Caco-2 (cell line): Measurements from ENCODE around the gene CAMKMT. TPM values are rescaled to one million over a fixed set of nuclear protein-coding genes. Genes with fewer than 3 reads are reported as not detected.

Experiments used
- BruUV-seq: library from RNA; stranded (reverse); fragments of 400-500 nt; replicated peaks from 2 replicates; lab custom pipeline; 2021; lab: Mats Ljungman, UMichigan
- CTCF ChIA-PET: fragments of 300-600 bp; sonication (Branson Sonifier 250); formaldehyde crosslinking; loops from one replicate; lab custom pipeline; 2022; ENCODE audit warnings: antibody characterized with exemption; lab: Charles Lee
- POLR2A ChIA-PET: fragments of 300-600 bp; sonication (Branson Sonifier 250); formaldehyde crosslinking; loops from one replicate; lab custom pipeline; 2022; ENCODE audit warnings: antibody characterized with exemption; lab: Charles Lee
- DNase-seq, 2 experiments: peaks; one replicate each; pipeline versions ENCODE4 v3.0.0 to v3.0.0-alpha.2; 2020 to 2022
- H3K27me3 ChIP-seq: replicated peaks from 2 replicates; pipeline ENCODE4 v1.6.0; 2011; ENCODE audit warnings: low read length; ENCODE audit not compliant: control insufficient read depth, insufficient read depth
- H3K36me3 ChIP-seq: 2 replicates; pipeline ENCODE4 v1.5.1; 2011; ENCODE audit warnings: low read length; ENCODE audit not compliant: control insufficient read depth, insufficient read depth
- H3K4me1 ChIP-seq: fragments of 250-450 bp; sonication (Bioruptor Pico); 2 replicates; pipeline ENCODE4 v1.5.1; 2020; ENCODE audit warnings: mild to moderate bottlenecking
- H3K4me3 ChIP-seq: 2 replicates; pipeline ENCODE4 v1.5.1; 2011; ENCODE audit warnings: low read depth, mild to moderate bottlenecking, control low read depth, low read length
- H3K9me3 ChIP-seq: fragments of 250-450 bp; sonication (Bioruptor Pico); 2 replicates; pipeline ENCODE4 v1.5.1; 2020; ENCODE audit warnings: mild to moderate bottlenecking, moderate library complexity
- H3K27ac Mint-ChIP-seq: one replicate; pipeline ENCODE4 v1.8.0; 2022; ENCODE audit warnings: mixed read lengths; ENCODE audit not compliant: unreplicated experiment
- H3K27me3 Mint-ChIP-seq: one replicate; pipeline ENCODE4 v1.8.0; 2022; ENCODE audit warnings: mixed read lengths; ENCODE audit not compliant: insufficient read depth, unreplicated experiment
- H3K36me3 Mint-ChIP-seq: one replicate; pipeline ENCODE4 v1.8.0; 2022; ENCODE audit warnings: mild to moderate bottlenecking, mixed read lengths; ENCODE audit not compliant: insufficient read depth, unreplicated experiment
- H3K4me1 Mint-ChIP-seq: one replicate; pipeline ENCODE4 v1.8.0; 2022; ENCODE audit warnings: low read depth, mixed read lengths; ENCODE audit not compliant: unreplicated experiment
- H3K4me3 Mint-ChIP-seq: one replicate; pipeline ENCODE4 v1.8.0; 2022; ENCODE audit warnings: mild to moderate bottlenecking, moderate library complexity, mixed read lengths; ENCODE audit not compliant: unreplicated experiment
- H3K9me3 Mint-ChIP-seq: one replicate; pipeline ENCODE4 v1.8.0; 2022; ENCODE audit warnings: mixed read lengths; ENCODE audit not compliant: unreplicated experiment
- CTCF ChIP-seq, 2 experiments: fragments of 200-600 bp in 1 of 2; IDR thresholded peaks; 1 replicate in 1 of 2; 2 replicates in 1 of 2; pipeline versions ENCODE4 v1.5.1 to v1.8.0; 2011 to 2022; ENCODE audit warnings: antibody characterized with exemption in 1 of 2, control low read depth in 1 of 2, inconsistent platforms in 1 of 2, low read depth in 1 of 2, low read length in 1 of 2, mild to moderate bottlenecking in 1 of 2, moderate library complexity in 1 of 2; ENCODE audit not compliant: insufficient read depth in 1 of 2, severe bottlenecking in 1 of 2, unreplicated experiment in 1 of 2
- intact Hi-C: fragments of 100-400 bp; cut with micrococcal nuclease; formaldehyde crosslinking; loops from one replicate; pipeline ENCODE4 v1.10.0; 2022; ENCODE audit not compliant: unreplicated experiment
- total RNA-seq: library from RNA; stranded (reverse); gene quantifications from 2 replicates; pipeline ENCODE4 v1.2.3, GENCODE V29; 2022

Gene CAMKMT
- total RNA-seq, 1 experiment from 2014 or later: 25.2 TPM

- no peaks in the 10 kb centered on the region for H3K4me1 ChIP-seq
- no peak for DNase-seq
- no peaks in the 10 kb centered on the region for H3K9me3 ChIP-seq
- Mint-ChIP-seq H3K27ac (no peak overlapping the region), H3K4me1 (no peaks in the 10 kb centered on the region), H3K4me3 (no peak overlapping the region), H3K36me3 (no peaks in the 10 kb centered on the region), H3K27me3 (peaks cover 2% of the 10 kb centered on the region), H3K9me3 (no peaks in the 10 kb centered on the region)
- no peaks in the 10 kb centered on the region for H3K27me3 ChIP-seq
- intact Hi-C loops: no loop called here
- ChIA-PET POLR2A (no interaction called here), CTCF (no interaction called here)
- H3K36me3 ChIP-seq: no peaks in the 10 kb centered on the region
- no TSS peak for BruUV-seq
- TF ChIP-seq CTCF (IDR thresholded peaks at IDR 0.05; ENCODE audit: insufficient read depth in 1 of 2, low read depth in 1 of 2, low read length in 1 of 2, severe bottlenecking in 1 of 2, unreplicated experiment in 1 of 2): no peak
- H3K4me3 ChIP-seq: no peak overlapping the region
Measured at GRCh38 chr2:44819061-44819460, 457.3 kb downstream of the CAMKMT start.

- H3K36me3 Mint-ChIP-seq: no peaks in the 10 kb centered on the region
- no peaks in the 10 kb centered on the region for H3K9me3 ChIP-seq
- no peak for TF ChIP-seq CTCF (IDR thresholded peaks at IDR 0.05; ENCODE audit: insufficient read depth in 1 of 2, low read depth in 1 of 2, low read length in 1 of 2, severe bottlenecking in 1 of 2, unreplicated experiment in 1 of 2)
- DNase-seq: no peak
- ChIA-PET POLR2A (no interaction called here), CTCF (no interaction called here)
- no TSS peak for BruUV-seq
- no peak overlapping the region for H3K4me3 Mint-ChIP-seq
- no peaks in the 10 kb centered on the region for H3K36me3 ChIP-seq
- H3K4me1 Mint-ChIP-seq: no peaks in the 10 kb centered on the region
- H3K27me3 ChIP-seq: no peaks in the 10 kb centered on the region
- no peak overlapping the region for H3K4me3 ChIP-seq
- no peaks in the 10 kb centered on the region for H3K9me3 Mint-ChIP-seq
- peaks cover 2% of the 10 kb centered on the region for H3K27me3 Mint-ChIP-seq
- H3K27ac Mint-ChIP-seq: no peak overlapping the region
- intact Hi-C loops: no loop called here
- no peaks in the 10 kb centered on the region for H3K4me1 ChIP-seq
Measured at GRCh38 chr2:44821500-44821899, 459.8 kb downstream of the CAMKMT start.

GRCh38 chr2:44822174-44822573 lies 460.4 kb downstream of the CAMKMT start:
- Mint-ChIP-seq H3K27me3 (peaks cover 2% of the 10 kb centered on the region), H3K9me3 (no peaks in the 10 kb centered on the region), H3K36me3 (no peaks in the 10 kb centered on the region), H3K4me1 (no peaks in the 10 kb centered on the region), H3K4me3 (no peak overlapping the region), H3K27ac (no peak overlapping the region)
- ChIA-PET CTCF (no interaction called here), POLR2A (no interaction called here)
- Histone ChIP-seq H3K4me3 (no peak overlapping the region), H3K36me3 (no peaks in the 10 kb centered on the region), H3K9me3 (no peaks in the 10 kb centered on the region), H3K4me1 (no peaks in the 10 kb centered on the region), H3K27me3 (no peaks in the 10 kb centered on the region)
- DNase-seq: no peak
- BruUV-seq: no TSS peak
- intact Hi-C loops: no loop called here
- TF ChIP-seq CTCF (IDR thresholded peaks at IDR 0.05; ENCODE audit: insufficient read depth in 1 of 2, low read depth in 1 of 2, low read length in 1 of 2, severe bottlenecking in 1 of 2, unreplicated experiment in 1 of 2): no peak

Other genes with a start within 250 kb of the CAMKMT start
- 82.9 and 85.4 TPM in 2 replicates for gene PPM1B, start 193.1 kb upstream of the CAMKMT start, total RNA-seq
- gene SLC3A1, start 86.5 kb upstream of the CAMKMT start, total RNA-seq: 1.5 and 4.0 TPM in 2 replicates
- 41.8 and 46.4 TPM in 2 replicates for gene PREPL, start 453 bp upstream of the CAMKMT start, total RNA-seq